ENCODE measurements around the gene PTPRQ.

Gene PTPRQ

DNA sequence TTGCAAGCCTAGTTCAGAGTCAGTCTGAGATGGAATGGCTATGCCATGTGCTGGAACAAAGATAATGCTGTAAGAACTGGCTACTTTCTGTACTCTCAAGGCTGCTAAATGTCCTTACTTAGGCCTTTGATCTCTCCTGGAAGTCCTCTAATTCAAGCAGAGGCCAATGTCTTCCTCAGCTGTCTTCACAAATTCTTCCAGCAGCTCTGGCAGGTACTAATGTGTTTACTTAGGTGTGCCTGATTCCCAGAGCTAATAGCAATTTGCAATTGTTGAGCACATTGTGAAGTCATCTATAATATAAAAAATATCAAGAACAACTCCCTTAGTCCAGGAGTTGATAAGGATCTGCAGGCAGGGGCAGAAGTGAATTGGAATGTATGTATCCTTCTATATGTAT lies 268.8 kb downstream of the PTPRQ start:
- TF ChIP-seq, protein P1, sequence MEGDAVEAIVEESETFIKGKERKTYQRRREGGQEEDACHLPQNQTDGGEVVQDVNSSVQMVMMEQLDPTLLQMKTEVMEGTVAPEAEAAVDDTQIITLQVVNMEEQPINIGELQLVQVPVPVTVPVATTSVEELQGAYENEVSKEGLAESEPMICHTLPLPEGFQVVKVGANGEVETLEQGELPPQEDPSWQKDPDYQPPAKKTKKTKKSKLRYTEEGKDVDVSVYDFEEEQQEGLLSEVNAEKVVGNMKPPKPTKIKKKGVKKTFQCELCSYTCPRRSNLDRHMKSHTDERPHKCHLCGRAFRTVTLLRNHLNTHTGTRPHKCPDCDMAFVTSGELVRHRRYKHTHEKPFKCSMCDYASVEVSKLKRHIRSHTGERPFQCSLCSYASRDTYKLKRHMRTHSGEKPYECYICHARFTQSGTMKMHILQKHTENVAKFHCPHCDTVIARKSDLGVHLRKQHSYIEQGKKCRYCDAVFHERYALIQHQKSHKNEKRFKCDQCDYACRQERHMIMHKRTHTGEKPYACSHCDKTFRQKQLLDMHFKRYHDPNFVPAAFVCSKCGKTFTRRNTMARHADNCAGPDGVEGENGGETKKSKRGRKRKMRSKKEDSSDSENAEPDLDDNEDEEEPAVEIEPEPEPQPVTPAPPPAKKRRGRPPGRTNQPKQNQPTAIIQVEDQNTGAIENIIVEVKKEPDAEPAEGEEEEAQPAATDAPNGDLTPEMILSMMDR (IDR thresholded peaks at IDR 0.05; ENCODE audit: low read depth, low read length) = no peak
- no peak for DNase-seq (ENCODE audit: extremely low read depth, low read depth)

DNA sequence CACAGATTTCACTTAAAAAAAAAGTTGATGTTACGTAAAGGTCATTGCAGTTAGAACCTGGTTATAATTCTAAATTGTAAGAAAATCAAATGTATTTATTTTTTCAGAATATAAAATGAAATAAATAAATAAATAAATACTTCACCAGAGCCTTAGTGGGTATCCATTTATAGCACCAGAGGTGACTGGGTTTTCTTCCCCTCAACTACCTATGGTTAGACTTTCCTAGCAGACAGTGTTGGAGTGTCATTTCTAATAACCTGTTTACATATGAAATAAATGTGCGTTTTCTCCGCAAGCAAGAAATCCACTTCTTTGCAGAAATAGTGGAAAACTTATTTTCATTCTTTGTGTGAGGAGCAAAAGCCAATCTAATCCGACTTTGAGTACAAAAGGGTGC lies 269.4 kb downstream of the PTPRQ start:
- no peak for DNase-seq (ENCODE audit: extremely low read depth, low read depth)
- TF ChIP-seq, protein P1 (IDR thresholded peaks at IDR 0.05; ENCODE audit: low read depth, low read length) = no peak

DNA sequence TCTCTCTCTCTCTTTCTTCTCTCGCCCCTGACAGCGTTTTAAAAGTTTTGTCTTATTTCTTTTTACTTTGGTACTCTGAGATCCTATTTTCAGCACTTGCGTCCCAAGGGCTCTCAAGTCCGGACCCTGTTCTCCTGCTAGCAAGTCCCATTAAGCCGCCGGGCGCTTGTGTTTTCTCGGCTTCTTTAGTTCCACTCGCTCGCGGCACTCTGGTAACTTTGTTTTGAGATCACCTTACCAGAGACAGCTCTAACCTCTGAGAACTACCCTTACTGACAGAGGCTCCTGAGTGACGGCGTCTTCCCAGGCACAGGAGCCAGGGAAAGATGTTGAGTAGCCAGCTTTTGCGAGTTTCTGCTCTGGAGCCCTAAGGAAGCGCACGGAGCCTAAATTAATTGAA lies 270.0 kb downstream of the PTPRQ start:
- DNase-seq (ENCODE audit: extremely low read depth, low read depth) = no peak
- TF ChIP-seq, protein P1 (IDR thresholded peaks at IDR 0.05; ENCODE audit: low read depth, low read length) = no peak

DNA sequence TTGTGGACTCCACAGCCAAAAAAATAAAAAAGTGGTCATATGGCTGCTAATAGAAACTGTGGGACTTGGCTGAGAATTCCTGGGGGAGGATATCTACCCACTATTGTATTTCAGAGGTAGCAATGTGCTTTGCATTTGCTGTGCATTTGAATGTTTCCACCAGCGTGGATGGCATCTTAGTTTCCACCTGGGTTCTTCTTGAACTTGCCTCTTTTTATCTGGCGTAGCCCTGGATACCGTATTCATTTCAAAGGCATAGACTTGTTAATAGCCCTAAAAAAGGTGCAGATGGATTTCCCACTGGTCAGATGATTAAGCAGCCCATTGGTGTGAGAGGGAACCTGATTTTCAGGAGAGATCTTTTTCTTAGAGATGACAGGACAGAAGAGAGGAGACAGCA lies 270.8 kb downstream of the PTPRQ start:
- TF ChIP-seq, protein P1 (IDR thresholded peaks at IDR 0.05; ENCODE audit: low read depth, low read length) = no peak
- DNase-seq (ENCODE audit: extremely low read depth, low read depth) = no peak

DNA sequence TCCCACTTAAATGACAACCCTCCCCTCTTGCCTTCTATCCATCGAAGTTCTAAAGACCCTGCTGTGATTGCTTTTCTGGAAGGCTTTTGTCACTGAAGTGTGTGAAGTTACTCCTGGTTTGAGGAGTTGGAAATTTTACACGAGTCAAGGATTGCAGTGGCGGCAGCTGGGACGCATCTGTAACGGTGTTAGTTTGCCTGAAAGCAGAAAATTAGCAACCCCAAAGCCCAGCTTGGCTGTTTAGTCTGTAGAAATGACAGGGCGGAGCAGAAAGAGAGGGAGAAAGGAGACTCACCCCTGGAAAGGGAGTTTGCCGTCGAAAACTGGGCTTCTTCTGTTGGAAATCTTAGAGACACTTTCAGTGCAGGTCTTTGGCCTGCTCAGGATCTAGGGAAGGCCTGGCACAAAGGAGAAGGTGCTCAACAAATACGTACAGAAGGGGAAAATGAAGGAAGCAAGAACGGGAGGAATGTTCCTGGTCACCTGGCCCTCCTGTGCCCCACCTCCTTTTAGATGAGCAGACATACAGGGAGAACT lies 271.7 kb downstream of the PTPRQ start:
- TF ChIP-seq, protein P1 (IDR thresholded peaks at IDR 0.05; ENCODE audit: low read depth, low read length) = no peak
- DNase-seq (ENCODE audit: extremely low read depth, low read depth) = no peak

DNA sequence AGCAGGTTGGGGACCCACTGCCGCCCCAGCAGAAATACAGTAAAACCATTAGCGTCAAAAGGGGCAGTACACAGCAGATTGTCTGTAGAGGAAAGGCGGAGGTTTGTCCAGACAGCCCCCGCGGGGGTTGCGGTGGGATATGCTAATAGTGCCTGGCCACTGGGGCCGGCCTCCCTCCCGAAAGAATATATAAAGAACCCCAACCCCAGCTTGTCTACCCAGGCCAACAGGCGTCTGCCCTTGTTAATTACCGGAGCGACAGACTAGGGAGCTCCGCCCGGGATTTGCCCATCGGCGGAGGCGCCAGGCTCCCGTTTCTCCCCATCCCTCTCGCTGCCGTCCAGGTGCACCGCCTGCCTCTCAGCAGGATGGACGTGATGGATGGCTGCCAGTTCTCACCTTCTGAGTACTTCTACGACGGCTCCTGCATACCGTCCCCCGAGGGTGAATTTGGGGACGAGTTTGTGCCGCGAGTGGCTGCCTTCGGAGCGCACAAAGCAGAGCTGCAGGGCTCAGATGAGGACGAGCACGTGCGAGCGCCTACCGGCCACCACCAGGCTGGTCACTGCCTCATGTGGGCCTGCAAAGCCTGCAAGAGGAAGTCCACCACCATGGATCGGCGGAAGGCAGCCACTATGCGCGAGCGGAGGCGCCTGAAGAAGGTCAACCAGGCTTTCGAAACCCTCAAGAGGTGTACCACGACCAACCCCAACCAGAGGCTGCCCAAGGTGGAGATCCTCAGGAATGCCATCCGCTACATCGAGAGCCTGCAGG lies 272.8 kb downstream of the PTPRQ start, which contains the start of gene MYF5:
MYF5 (plus strand) TSS at position 217 of the 774 bp plus-strand sequence; CDS start at position 369, 152 bp downstream.
- DNase-seq (ENCODE audit: extremely low read depth, low read depth) = no peak
- TF ChIP-seq, protein P1 (IDR thresholded peaks at IDR 0.05; ENCODE audit: low read depth, low read length) = no peak

DNA sequence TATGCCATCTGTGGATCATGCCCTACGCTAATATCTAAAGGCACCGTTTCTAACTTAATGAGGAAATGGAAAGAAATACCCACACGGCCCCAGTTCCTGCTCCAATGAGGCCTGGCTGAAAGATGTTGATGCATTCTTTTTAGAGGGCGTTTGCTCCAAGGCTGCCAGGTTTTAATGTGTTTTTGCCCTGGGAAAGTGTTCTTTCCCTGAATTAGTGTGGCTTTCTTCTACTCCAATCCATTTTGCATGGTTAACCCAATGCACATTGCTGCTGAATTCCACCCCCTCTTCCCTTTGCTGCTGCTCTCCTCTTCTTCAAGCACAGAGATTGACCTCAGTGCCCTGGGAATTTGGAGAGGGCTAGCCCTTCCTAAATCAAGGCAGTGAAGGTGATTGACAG lies 273.8 kb downstream of the PTPRQ start:
- TF ChIP-seq, protein P1 (IDR thresholded peaks at IDR 0.05; ENCODE audit: low read depth, low read length) = no peak
- no peak for DNase-seq (ENCODE audit: extremely low read depth, low read depth)

Data from AG09319 (cell line).